ENCODE measurements around the gene TFAP2A.

TFAP2A gene

DNA sequence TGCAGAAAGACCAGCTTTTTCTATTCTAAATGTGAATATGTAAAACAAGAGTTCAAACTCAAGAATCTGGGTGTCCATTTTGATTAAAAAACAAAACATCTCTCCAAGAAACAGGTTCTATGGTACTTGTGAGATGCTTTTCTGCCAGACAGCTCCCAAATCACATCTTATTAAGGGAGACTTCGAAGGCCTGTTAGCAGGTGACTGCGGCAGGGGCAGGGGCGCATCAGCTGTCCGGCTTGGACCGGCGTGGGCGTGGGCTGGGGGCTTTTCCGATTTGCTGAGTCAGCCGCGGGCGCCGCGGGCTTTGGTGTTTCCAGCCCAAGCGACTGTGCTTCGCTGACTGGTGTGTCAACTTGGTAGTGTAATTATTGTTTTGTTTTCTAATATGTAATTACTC, 32.6 kb downstream of the TFAP2A start:
- DNase-seq (ENCODE audit: low read depth), result no peak
- no peak for TF ChIP-seq CTCF (conservative IDR thresholded peaks at IDR 0.05; ENCODE audit: control insufficient read depth, insufficient read depth, low read depth, low read length)
- no peak overlapping the region for H3K4me3 ChIP-seq (ENCODE audit: control insufficient read depth, low read depth, low read length)

- no peak for DNase-seq (ENCODE audit: low read depth)
- TF ChIP-seq CTCF (conservative IDR thresholded peaks at IDR 0.05; ENCODE audit: control insufficient read depth, insufficient read depth, low read depth, low read length), result no peak
- no peak overlapping the region for H3K4me3 ChIP-seq (ENCODE audit: control insufficient read depth, low read depth, low read length)
Observed at GRCh38 chr6:10381830-10382208, 33.1 kb downstream of the TFAP2A start.

DNA sequence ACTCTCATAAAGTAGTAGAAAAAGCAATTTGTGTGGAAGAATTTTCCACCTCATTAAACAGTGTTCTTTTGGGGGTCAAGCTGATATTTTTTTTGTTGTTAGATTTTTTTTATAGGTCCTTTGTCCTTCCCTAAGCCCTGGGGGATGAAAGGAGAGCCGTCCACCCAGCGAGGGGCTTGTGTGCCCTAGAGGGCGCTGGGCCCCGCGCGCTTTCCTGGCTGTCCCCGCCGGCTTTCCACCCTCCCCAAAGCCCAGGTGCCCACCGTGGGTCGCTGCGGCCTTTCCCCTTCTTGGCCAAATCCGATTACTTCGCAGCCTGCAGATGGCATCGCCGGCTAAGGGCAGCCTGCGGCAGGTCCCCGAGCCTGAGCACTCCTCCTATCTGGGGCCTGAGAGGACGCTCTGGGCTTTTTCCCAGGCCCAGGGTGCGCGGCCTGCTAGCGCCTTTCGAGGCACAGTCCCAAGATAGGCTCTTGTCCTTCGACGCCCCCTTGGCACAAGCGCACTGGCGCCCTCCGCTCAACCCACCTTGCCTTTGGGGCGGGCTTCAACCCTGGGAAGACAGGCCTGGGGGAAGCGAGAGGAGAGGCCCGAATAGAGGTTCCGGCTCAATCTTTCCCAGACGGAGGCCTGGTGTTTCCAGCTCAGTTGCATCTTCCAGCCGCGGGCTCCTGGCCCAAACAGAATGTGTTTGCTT, 33.6 kb downstream of the TFAP2A start:
- no peak for DNase-seq (ENCODE audit: low read depth)
- TF ChIP-seq CTCF (conservative IDR thresholded peaks at IDR 0.05; ENCODE audit: control insufficient read depth, insufficient read depth, low read depth, low read length), result no peak
- no peak overlapping the region for H3K4me3 ChIP-seq (ENCODE audit: control insufficient read depth, low read depth, low read length)

DNA sequence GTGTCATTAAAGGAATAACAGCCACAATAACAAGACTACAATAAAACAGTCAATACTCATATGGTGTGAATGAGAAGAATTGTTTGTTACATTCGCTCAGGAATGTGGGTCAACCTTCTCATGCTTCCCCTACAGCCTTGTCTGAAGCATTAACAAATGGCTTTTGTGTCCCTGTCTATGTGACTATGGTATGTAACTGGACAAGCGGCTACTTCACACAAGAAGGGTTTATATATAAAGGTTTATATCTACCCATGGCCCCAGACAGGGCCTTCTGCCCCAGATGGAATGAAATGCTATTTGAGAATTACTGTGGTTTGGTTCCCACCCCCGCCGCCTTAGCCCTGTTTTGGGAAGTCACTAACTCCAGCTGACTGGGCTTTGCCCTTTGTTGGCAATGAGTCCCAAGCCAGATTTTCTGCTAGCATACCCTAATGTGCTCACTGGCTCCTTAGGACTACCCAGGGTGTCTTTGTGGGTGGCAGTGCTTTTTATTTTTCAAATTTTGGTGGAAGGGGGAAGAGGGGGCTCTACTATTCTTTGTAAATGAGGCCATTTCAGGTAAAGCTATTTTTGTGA, 39.4 kb downstream of the TFAP2A start:
- no peak for TF ChIP-seq CTCF (conservative IDR thresholded peaks at IDR 0.05; ENCODE audit: control insufficient read depth, insufficient read depth, low read depth, low read length)
- H3K4me3 ChIP-seq (ENCODE audit: control insufficient read depth, low read depth, low read length), result no peak overlapping the region
- DNase-seq (ENCODE audit: low read depth), result no peak

DNA sequence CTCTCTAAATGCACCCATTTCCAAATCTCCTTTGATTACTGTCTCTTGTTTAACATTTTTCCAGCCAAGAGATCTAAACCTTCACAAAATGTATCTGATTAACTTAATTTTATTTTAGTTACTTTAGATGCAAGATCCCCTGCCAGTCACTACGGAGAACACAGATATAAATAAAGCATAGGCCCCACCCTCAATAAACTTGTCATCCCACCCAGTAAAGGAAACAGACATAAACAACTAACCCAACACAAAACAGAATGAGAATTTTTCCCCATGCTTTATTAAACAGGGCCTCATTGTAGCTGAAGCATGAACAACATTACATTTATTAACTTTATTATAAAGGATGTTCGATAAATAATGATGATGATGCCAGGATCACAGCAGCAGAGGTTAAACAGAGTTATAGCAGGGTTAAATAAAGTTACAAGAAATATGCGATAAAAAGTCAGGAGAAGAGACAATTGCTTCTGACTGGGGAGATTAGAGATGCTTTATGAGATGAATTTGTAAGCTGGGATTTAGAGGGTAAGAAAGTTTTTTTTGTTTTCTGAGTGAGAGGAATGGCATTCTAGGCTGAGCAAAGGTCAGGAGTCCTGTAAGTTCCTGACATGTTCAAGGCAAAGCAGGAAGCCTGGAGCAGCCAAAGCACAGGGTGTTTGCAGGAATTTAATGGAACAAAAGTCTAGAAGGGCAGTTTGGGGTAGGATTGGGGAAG, 41.1 kb downstream of the TFAP2A start:
- no peak overlapping the region for H3K4me3 ChIP-seq (ENCODE audit: control insufficient read depth, low read depth, low read length)
- DNase-seq (ENCODE audit: low read depth), result no peak
- no peak for TF ChIP-seq CTCF (conservative IDR thresholded peaks at IDR 0.05; ENCODE audit: control insufficient read depth, insufficient read depth, low read depth, low read length)

GRCh38 chr6:10369896-10370295, 45.0 kb downstream of the TFAP2A start:
- no peak for TF ChIP-seq CTCF (conservative IDR thresholded peaks at IDR 0.05; ENCODE audit: control insufficient read depth, insufficient read depth, low read depth, low read length)
- DNase-seq (ENCODE audit: low read depth), result no peak
- H3K4me3 ChIP-seq (ENCODE audit: control insufficient read depth, low read depth, low read length), result no peak overlapping the region
